Stimulated activated CD8-positive, alpha-beta memory T cell treated with anti-CD3 and anti-CD28 coated beads, Interleukin-2, amount 100 ng/mL, for 48 hours (primary cell): ENCODE measurements around the gene BCR.
A peak's percentile ranks its signal among the peaks of the same experiment; 100 is the strongest.

ENCODE experiments used
- DNase-seq, 2 donors: peaks; one replicate each; pipeline ENCODE4 v3.0.0-alpha.2; 2020; ENCODE audit warnings: low read depth in 2 of 2

Gene BCR

GRCh38 chr22:23262518-23263332 lies 82.4 kb downstream of the BCR start:
- no peak for DNase-seq

GRCh38 chr22:23263651-23264555 lies 83.6 kb downstream of the BCR start:
- peak in 1 of 2 donors; percentile 34 for DNase-seq

GRCh38 chr22:23264610-23265367 lies 84.5 kb downstream of the BCR start:
- DNase-seq, result no peak

GRCh38 chr22:23265368-23265700 lies 85.0 kb downstream of the BCR start:
- DNase-seq, result no peak

- DNase-seq, result no peak
These were observed 86.5 kb downstream of the BCR start for GRCh38 chr22:23266780-23267179.

GRCh38 chr22:23267226-23268043 lies 87.1 kb downstream of the BCR start:
- DNase-seq, result no peak

GRCh38 chr22:23268139-23268712 lies 87.9 kb downstream of the BCR start:
- no peak for DNase-seq

GRCh38 chr22:23268877-23269276 lies 88.6 kb downstream of the BCR start:
- no peak for DNase-seq

GRCh38 chr22:23269441-23270211 lies 89.3 kb downstream of the BCR start:
- DNase-seq, result no peak

- no peak for DNase-seq
These were observed 90.0 kb downstream of the BCR start for GRCh38 chr22:23270212-23270733.

GRCh38 chr22:23270798-23271596 lies 90.7 kb downstream of the BCR start:
- no peak for DNase-seq

- no peak for DNase-seq
These were observed 91.2 kb downstream of the BCR start for GRCh38 chr22:23271597-23271908.

GRCh38 chr22:23272371-23272770 lies 92.1 kb downstream of the BCR start:
- DNase-seq, result no peak

GRCh38 chr22:23272834-23273233 lies 92.5 kb downstream of the BCR start:
- DNase-seq, result no peak

- DNase-seq, result no peak
These were observed 93.3 kb downstream of the BCR start for GRCh38 chr22:23273445-23274145.

GRCh38 chr22:23274146-23274526 lies 93.8 kb downstream of the BCR start:
- no peak for DNase-seq

GRCh38 chr22:23274891-23275694 lies 94.8 kb downstream of the BCR start:
- DNase-seq, result no peak

GRCh38 chr22:23275751-23276150 lies 95.4 kb downstream of the BCR start:
- no peak for DNase-seq
